Duodenal mucosa (tissue), 2 donors: ENCODE data around the gene CARD18.

Source experiments
- H3K27ac ChIP-seq: one replicate; pipeline ENCODE4 v1.7.0; 2013; ENCODE audit warnings: low read depth, low read length
- H3K27me3 ChIP-seq, 2 donors: one replicate each; pipeline ENCODE4 v1.7.0; 2013; ENCODE audit warnings: low read length in 2 of 2, control low read depth in 1 of 2; ENCODE audit not compliant: insufficient read depth in 2 of 2, control insufficient read depth in 1 of 2
- H3K36me3 ChIP-seq, 2 donors: one replicate each; pipeline ENCODE4 v1.7.0; 2013; ENCODE audit warnings: low read length in 2 of 2, control low read depth in 1 of 2; ENCODE audit not compliant: insufficient read depth in 2 of 2, control insufficient read depth in 1 of 2
- H3K4me1 ChIP-seq, 2 donors: one replicate each; pipeline ENCODE4 v1.7.0; 2013; ENCODE audit warnings: low read length in 2 of 2, control low read depth in 1 of 2; ENCODE audit not compliant: insufficient read depth in 2 of 2, control insufficient read depth in 1 of 2
- H3K4me3 ChIP-seq, 2 donors: one replicate each; pipeline ENCODE4 v1.7.0; 2013; ENCODE audit warnings: low read length in 2 of 2, low read depth in 1 of 2
- H3K9ac ChIP-seq, 2 donors: one replicate each; pipeline ENCODE4 v1.7.0; 2013; ENCODE audit warnings: low read length in 2 of 2, low read depth in 1 of 2
- H3K9me3 ChIP-seq, 2 donors: one replicate each; pipeline ENCODE4 v1.7.0; 2013; ENCODE audit warnings: low read length in 2 of 2, control low read depth in 1 of 2; ENCODE audit not compliant: control insufficient read depth in 1 of 2

CARD18 gene

GRCh38 chr11:105142167-105142566 lies 2.6 kb upstream of the CARD18 start:
- Histone ChIP-seq H3K9me3 (no peaks in the 10 kb centered on the region), H3K4me3 (no peak overlapping the region), H3K9ac (no peak overlapping the region), H3K27me3 (no peaks in the 10 kb centered on the region), H3K4me1 (peaks cover 0 to 3% of the 10 kb centered on the region in 2 donors), H3K36me3 (no peaks in the 10 kb centered on the region), H3K27ac (no peak overlapping the region)

GRCh38 chr11:105137286-105137685 lies 2.3 kb downstream of the CARD18 start:
- Histone ChIP-seq H3K27ac (no peak overlapping the region), H3K36me3 (no peaks in the 10 kb centered on the region), H3K4me1 (no peaks in the 10 kb centered on the region), H3K9ac (no peak overlapping the region), H3K9me3 (no peaks in the 10 kb centered on the region), H3K4me3 (no peak overlapping the region), H3K27me3 (no peaks in the 10 kb centered on the region)

- Histone ChIP-seq H3K36me3 (no peaks in the 10 kb centered on the region), H3K9me3 (peaks cover 0 to 5% of the 10 kb centered on the region in 2 donors), H3K27me3 (no peaks in the 10 kb centered on the region), H3K4me1 (no peaks in the 10 kb centered on the region), H3K27ac (no peak overlapping the region), H3K4me3 (no peak overlapping the region), H3K9ac (no peak overlapping the region)
Observed at GRCh38 chr11:105135883-105136282, 3.7 kb downstream of the CARD18 start.

- H3K4me1 ChIP-seq: no peaks in the 10 kb centered on the region
- H3K27ac ChIP-seq: no peak overlapping the region
- no peak overlapping the region for H3K4me3 ChIP-seq
- no peak overlapping the region for H3K9ac ChIP-seq
- H3K27me3 ChIP-seq: no peaks in the 10 kb centered on the region
- peaks cover 0 to 5% of the 10 kb centered on the region in 2 donors for H3K9me3 ChIP-seq
- no peaks in the 10 kb centered on the region for H3K36me3 ChIP-seq
Observed at GRCh38 chr11:105132716-105133511, 6.7 kb downstream of the CARD18 start.

GRCh38 chr11:105130189-105130813 lies 9.3 kb downstream of the CARD18 start:
- Histone ChIP-seq H3K9me3 (peaks cover 0 to 5% of the 10 kb centered on the region in 2 donors), H3K4me3 (no peak overlapping the region), H3K27ac (no peak overlapping the region), H3K9ac (no peak overlapping the region), H3K4me1 (no peaks in the 10 kb centered on the region), H3K27me3 (no peaks in the 10 kb centered on the region), H3K36me3 (no peaks in the 10 kb centered on the region)

GRCh38 chr11:105124756-105125155 lies 14.8 kb downstream of the CARD18 start:
- H3K9ac ChIP-seq: no peak overlapping the region
- H3K27me3 ChIP-seq: no peaks in the 10 kb centered on the region
- H3K36me3 ChIP-seq: no peaks in the 10 kb centered on the region
- no peaks in the 10 kb centered on the region for H3K4me1 ChIP-seq
- H3K9me3 ChIP-seq: no peaks in the 10 kb centered on the region
- H3K27ac ChIP-seq: no peak overlapping the region
- no peak overlapping the region for H3K4me3 ChIP-seq

GRCh38 chr11:105111145-105111944 lies 28.2 kb downstream of the CARD18 start:
- Histone ChIP-seq H3K27ac (no peak overlapping the region), H3K4me1 (no peaks in the 10 kb centered on the region), H3K36me3 (no peaks in the 10 kb centered on the region), H3K9ac (peak overlapping the region in 1 of 2 donors; percentile 10), H3K9me3 (no peaks in the 10 kb centered on the region), H3K4me3 (no peak overlapping the region), H3K27me3 (no peaks in the 10 kb centered on the region)

- no peaks in the 10 kb centered on the region for H3K36me3 ChIP-seq
- no peak overlapping the region for H3K4me3 ChIP-seq
- no peaks in the 10 kb centered on the region for H3K9me3 ChIP-seq
- no peaks in the 10 kb centered on the region for H3K27me3 ChIP-seq
- H3K27ac ChIP-seq: no peak overlapping the region
- peak overlapping the region in 1 of 2 donors; percentile 10 for H3K9ac ChIP-seq
- H3K4me1 ChIP-seq: no peaks in the 10 kb centered on the region
Observed at GRCh38 chr11:105110688-105111030, 28.9 kb downstream of the CARD18 start.

- Histone ChIP-seq H3K9ac (no peak overlapping the region), H3K4me3 (peak overlapping the region in 1 of 2 donors; percentile 43), H3K36me3 (no peaks in the 10 kb centered on the region), H3K27me3 (no peaks in the 10 kb centered on the region), H3K4me1 (no peaks in the 10 kb centered on the region), H3K9me3 (no peaks in the 10 kb centered on the region), H3K27ac (no peak overlapping the region)
Observed at GRCh38 chr11:105109855-105110687, 29.5 kb downstream of the CARD18 start.
